AG04449 (cell line): ENCODE results near the gene ALDH18A1.

Experiments used
- CTCF ChIA-PET: fragments of 350-600 bp; formaldehyde crosslinking; extraction: SDS; loops from one replicate; lab custom pipeline; 2021; ENCODE audit warnings: antibody characterized with exemption; lab: Yijun Ruan, JAX
- POLR2A ChIA-PET: fragments of 400-600, 350-600 bp; formaldehyde crosslinking; extraction: SDS; loops from one replicate; lab custom pipeline; 2020; ENCODE audit warnings: antibody characterized with exemption, inconsistent platforms; lab: Yijun Ruan, JAX
- DNase-seq: peaks from one replicate; pipeline ENCODE4 v3.0.0-alpha.2; 2010; ENCODE audit warnings: low read depth, low spot score
- H3K4me3 ChIP-seq: 2 replicates; pipeline ENCODE4 v1.5.1; 2011; ENCODE audit warnings: low read depth, mild to moderate bottlenecking, control low read depth, low read length
- TF ChIP-seq, protein P1 (sequence below): IDR thresholded peaks from one replicate; pipeline ENCODE4 v1.5.1; 2011; ENCODE audit warnings: mild to moderate bottlenecking, moderate library complexity, low read length, control low read depth, inconsistent platforms; ENCODE audit not compliant: insufficient read depth; ENCODE audit errors: missing control alignments

Gene ALDH18A1

DNA sequence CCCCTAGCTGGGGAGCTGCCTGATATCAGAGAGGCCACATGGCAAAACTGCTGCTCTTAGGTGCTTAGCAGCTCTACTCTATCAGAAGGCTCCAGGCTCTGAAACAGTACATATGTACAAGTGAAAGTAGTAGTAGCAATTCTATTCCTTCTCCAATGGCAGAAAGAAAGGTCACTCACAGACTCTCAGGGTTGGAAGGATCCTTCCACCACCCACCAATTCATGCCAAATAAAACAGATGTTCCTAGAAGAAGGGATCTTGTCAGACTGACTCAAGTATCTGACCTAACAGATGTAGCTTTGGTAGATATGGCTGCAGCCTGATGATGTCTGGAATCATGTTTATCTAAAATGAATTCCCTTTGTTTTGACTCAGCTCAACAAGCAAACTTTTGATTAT is 8.0 kb upstream of the ALDH18A1 start:
- H3K4me3 ChIP-seq = no peak overlapping the region
- ChIA-PET POLR2A (no interaction called here), CTCF (no interaction called here)
- TF ChIP-seq, protein P1, sequence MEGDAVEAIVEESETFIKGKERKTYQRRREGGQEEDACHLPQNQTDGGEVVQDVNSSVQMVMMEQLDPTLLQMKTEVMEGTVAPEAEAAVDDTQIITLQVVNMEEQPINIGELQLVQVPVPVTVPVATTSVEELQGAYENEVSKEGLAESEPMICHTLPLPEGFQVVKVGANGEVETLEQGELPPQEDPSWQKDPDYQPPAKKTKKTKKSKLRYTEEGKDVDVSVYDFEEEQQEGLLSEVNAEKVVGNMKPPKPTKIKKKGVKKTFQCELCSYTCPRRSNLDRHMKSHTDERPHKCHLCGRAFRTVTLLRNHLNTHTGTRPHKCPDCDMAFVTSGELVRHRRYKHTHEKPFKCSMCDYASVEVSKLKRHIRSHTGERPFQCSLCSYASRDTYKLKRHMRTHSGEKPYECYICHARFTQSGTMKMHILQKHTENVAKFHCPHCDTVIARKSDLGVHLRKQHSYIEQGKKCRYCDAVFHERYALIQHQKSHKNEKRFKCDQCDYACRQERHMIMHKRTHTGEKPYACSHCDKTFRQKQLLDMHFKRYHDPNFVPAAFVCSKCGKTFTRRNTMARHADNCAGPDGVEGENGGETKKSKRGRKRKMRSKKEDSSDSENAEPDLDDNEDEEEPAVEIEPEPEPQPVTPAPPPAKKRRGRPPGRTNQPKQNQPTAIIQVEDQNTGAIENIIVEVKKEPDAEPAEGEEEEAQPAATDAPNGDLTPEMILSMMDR = no peak
- DNase-seq = no peak

DNA sequence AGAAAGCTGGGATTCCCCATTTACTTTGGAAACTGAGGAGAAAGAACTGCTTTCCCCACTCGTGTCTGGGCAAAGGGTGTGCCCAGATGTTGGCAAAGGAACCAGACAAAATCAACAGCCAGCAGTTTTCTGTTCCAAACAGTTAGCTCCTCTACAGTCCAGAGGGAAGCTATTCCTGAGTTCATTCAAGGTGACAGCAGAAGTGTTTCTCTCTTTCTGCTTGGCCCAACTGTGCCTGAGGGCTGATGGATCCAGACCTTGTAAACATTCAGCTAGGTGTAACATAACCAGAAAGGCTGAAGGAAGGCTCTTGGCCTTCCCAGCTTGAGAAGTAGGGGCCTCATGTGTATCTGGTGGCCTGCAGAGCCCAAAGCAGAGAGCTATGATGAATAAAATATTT is 7.0 kb upstream of the ALDH18A1 start:
- no peak for DNase-seq
- ChIA-PET CTCF (interaction anchor here (0.8 kb wide), 1 partner anchor 30 kb away, joined by 3 read pairs; the partner anchor contains the start of gene TCTN3), POLR2A (no interaction called here)
- H3K4me3 ChIP-seq = no peak overlapping the region
- TF ChIP-seq, protein P1 = no peak

- ChIA-PET POLR2A (no interaction called here), CTCF (interaction anchor here (3.6 kb wide), 1 partner anchor 32 kb away, joined by 20 read pairs; the partner anchor contains the start of gene TCTN3)
- DNase-seq = no peak
- H3K4me3 ChIP-seq = no peak overlapping the region
- TF ChIP-seq, protein P1 = no peak
Measured at GRCh38 chr10:95661818-95662217, 5.3 kb upstream of the ALDH18A1 start.

DNA sequence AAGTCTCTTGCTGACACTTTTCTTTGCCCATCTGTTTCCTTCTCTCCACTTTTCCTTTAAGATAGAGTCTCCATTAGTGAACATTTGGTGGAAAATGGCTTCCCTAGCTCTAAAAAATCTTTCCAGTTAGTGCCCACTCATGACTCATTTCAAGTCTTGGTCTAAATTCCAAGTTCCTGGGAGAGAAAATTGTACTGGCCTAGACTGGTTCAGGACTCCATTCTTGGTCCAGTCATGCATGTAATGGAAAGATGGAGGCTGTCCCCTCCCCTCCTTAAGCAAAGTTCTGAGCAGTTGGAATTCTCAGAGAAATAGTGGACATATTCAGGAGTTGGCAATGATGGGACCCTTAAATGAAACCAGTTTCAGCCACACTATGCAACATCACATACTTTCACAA is 3.8 kb upstream of the ALDH18A1 start:
- no peak for DNase-seq
- TF ChIP-seq, protein P1 = no peak
- no peak overlapping the region for H3K4me3 ChIP-seq
- ChIA-PET POLR2A (no interaction called here), CTCF (interaction anchor here (3.6 kb wide), 1 partner anchor 34 kb away, joined by 20 read pairs; the partner anchor contains the start of gene TCTN3)

DNA sequence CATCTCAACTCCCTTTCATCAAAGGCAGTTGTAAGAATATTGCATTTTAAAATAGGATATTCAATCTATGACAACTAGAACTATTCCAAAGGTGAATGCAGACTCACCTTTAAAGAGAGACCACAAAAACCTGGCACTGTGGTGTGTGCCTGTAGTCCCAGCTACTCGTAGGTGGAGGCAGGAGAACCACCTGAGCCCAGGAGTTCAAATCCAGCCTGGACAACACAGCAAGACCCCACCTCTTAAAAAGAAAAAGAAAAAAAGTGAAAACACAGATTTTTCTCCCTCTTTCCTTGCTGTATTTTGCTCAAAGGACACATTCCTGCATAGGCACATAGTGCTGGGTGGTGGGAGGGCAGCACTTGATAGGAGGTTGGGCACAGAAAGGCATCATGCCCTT is 739 bp upstream of the ALDH18A1 start:
- CTCF ChIA-PET = interaction anchor here (1.1 kb wide), 1 partner anchor 36 kb away, joined by 6 read pairs; the partner anchor contains the start of gene TCTN3
- TF ChIP-seq, protein P1 = no peak
- POLR2A ChIA-PET = no interaction called here
- H3K4me3 ChIP-seq = no peak overlapping the region; the same call in 1 of the 2 replicates
- DNase-seq = no peak

GRCh38 chr10:95655571-95656290 is 780 bp downstream of the ALDH18A1 start:
- DNase-seq = no peak
- TF ChIP-seq, protein P1 = no peak
- ChIA-PET CTCF (interaction anchor here (1.4 to 2.3 kb wide), 2 partner anchors 38 to 209 kb away, joined by 3 to 9 read pairs; partner anchors contain the start of gene TCTN3), POLR2A (no interaction called here)
- H3K4me3 ChIP-seq = peak overlapping the region; percentile 82
